SK-N-SH (cell line): ENCODE results near the gene LGALS8.

Source experiments
- CTCF ChIP-seq: fragments of 200-600 bp; sonication (generic); IDR thresholded peaks from 2 replicates; pipeline ENCODE4 v1.6.1; 2017; ENCODE audit warnings: antibody characterized with exemption, mild to moderate bottlenecking, moderate library complexity
- EZH2phosphoT487 ChIP-seq: fragments of 200-600 bp; sonication (generic); IDR thresholded peaks from 2 replicates; pipeline ENCODE4 v1.6.1; 2017; ENCODE audit warnings: low read depth, mixed run types, mild to moderate bottlenecking, antibody characterized with exemption, moderate library complexity, borderline replicate concordance
- GATA2 ChIP-seq: sonication (generic); formaldehyde crosslinking; IDR thresholded peaks from 2 replicates; pipeline ENCODE4 v1.5.0; 2020; ENCODE audit warnings: mild to moderate bottlenecking, missing genetic modification reagents
- MAX ChIP-seq: IDR thresholded peaks from 2 replicates; pipeline ENCODE4 v1.4.0; 2012; ENCODE audit warnings: low read depth
- POLR2AphosphoS5 ChIP-seq: IDR thresholded peaks from 2 replicates; pipeline ENCODE4 v1.6.1; 2012; ENCODE audit warnings: low read depth, low read length
- RXRA ChIP-seq: IDR thresholded peaks from 2 replicates; pipeline ENCODE4 v1.4.0; 2012; ENCODE audit warnings: low read depth, mild to moderate bottlenecking, borderline replicate concordance
- SMC3 ChIP-seq: IDR thresholded peaks from 2 replicates; pipeline ENCODE4 v1.6.1; 2012; ENCODE audit warnings: low read depth, low read length, improper control_type of control experiment
- TEAD4 ChIP-seq: IDR thresholded peaks from 2 replicates; pipeline ENCODE4 v1.4.0; 2012; ENCODE audit warnings: mild to moderate bottlenecking, borderline replicate concordance; ENCODE audit not compliant: insufficient read depth
- TF ChIP-seq, protein P1 (sequence below): IDR thresholded peaks from 2 replicates; pipeline ENCODE4 v1.4.0; 2012; ENCODE audit warnings: low read depth, borderline replicate concordance

DNA sequence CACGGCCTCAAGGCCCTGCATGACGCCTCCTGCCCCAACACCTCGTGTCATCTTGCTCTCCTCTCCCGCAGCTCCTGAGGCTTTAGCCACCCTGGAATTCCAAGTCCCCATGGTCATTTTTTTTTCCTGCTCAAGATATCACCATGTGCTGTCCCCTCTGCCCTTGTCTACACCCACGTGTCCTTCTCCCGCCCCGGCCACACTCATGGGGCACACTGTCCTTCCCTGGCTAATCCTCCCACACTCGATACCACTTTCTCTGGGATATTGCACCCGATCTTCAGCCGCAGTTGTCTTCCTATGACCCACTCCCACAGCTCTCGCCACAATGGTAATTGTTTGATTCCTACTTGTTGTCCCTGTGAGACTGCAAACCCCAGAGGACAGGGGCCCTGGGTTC lies 29.7 kb upstream of the LGALS8 start:
- TF ChIP-seq SMC3 (no peak), CTCF (no peak), MAX (no peak), POLR2AphosphoS5 (no peak), GATA2 (CRISPR knock-in tag) (no peak), EZH2phosphoT487 (no peak), RXRA (no peak), TEAD4 (no peak)
- TF ChIP-seq, protein P1, sequence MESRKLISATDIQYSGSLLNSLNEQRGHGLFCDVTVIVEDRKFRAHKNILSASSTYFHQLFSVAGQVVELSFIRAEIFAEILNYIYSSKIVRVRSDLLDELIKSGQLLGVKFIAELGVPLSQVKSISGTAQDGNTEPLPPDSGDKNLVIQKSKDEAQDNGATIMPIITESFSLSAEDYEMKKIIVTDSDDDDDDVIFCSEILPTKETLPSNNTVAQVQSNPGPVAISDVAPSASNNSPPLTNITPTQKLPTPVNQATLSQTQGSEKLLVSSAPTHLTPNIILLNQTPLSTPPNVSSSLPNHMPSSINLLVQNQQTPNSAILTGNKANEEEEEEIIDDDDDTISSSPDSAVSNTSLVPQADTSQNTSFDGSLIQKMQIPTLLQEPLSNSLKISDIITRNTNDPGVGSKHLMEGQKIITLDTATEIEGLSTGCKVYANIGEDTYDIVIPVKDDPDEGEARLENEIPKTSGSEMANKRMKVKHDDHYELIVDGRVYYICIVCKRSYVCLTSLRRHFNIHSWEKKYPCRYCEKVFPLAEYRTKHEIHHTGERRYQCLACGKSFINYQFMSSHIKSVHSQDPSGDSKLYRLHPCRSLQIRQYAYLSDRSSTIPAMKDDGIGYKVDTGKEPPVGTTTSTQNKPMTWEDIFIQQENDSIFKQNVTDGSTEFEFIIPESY, result no peak
